ENCODE measurements around the gene MRPS22.

Gene MRPS22

GRCh38 chr3:139343895-139344856 lies at the start of gene MRPS22:
MRPS22 (plus strand) TSS chr3:139344020; CDS start chr3:139344027, 7 bp downstream.
- DNase-seq: peak; percentile 88

- DNase-seq: no peak
Measured at GRCh38 chr3:139295040-139295439, 48.8 kb upstream of the MRPS22 start.

GRCh38 chr3:139296141-139296718 lies 47.6 kb upstream of the MRPS22 start:
- no peak for DNase-seq

- no peak for DNase-seq
Measured at GRCh38 chr3:139297588-139298311, 46.1 kb upstream of the MRPS22 start.

GRCh38 chr3:139299261-139300132 lies 44.3 kb upstream of the MRPS22 start:
- no peak for DNase-seq

GRCh38 chr3:139300416-139300815 lies 43.4 kb upstream of the MRPS22 start:
- DNase-seq: no peak

GRCh38 chr3:139301183-139301582 lies 42.6 kb upstream of the MRPS22 start:
- no peak for DNase-seq

GRCh38 chr3:139301654-139302053 lies 42.2 kb upstream of the MRPS22 start:
- DNase-seq: no peak

GRCh38 chr3:139302084-139302800 lies 41.6 kb upstream of the MRPS22 start:
- DNase-seq: no peak

- no peak for DNase-seq
Measured at GRCh38 chr3:139302801-139303113, 41.1 kb upstream of the MRPS22 start.

GRCh38 chr3:139303216-139303615 lies 40.6 kb upstream of the MRPS22 start:
- no peak for DNase-seq

GRCh38 chr3:139304383-139304782 lies 39.4 kb upstream of the MRPS22 start:
- no peak for DNase-seq

- DNase-seq: no peak
Measured at GRCh38 chr3:139306078-139306477, 37.7 kb upstream of the MRPS22 start.

- no peak for DNase-seq
Measured at GRCh38 chr3:139307072-139307491, 36.7 kb upstream of the MRPS22 start.

- no peak for DNase-seq
Measured at GRCh38 chr3:139307601-139308555, 35.9 kb upstream of the MRPS22 start.

- DNase-seq: no peak
Measured at GRCh38 chr3:139308560-139308959, 35.3 kb upstream of the MRPS22 start.

- DNase-seq: no peak
Measured at GRCh38 chr3:139309061-139309591, 34.7 kb upstream of the MRPS22 start.

GRCh38 chr3:139309880-139310279 lies 33.9 kb upstream of the MRPS22 start:
- no peak for DNase-seq

- no peak for DNase-seq
Measured at GRCh38 chr3:139310474-139310933, 33.3 kb upstream of the MRPS22 start.

- DNase-seq: no peak
Measured at GRCh38 chr3:139311557-139311956, 32.3 kb upstream of the MRPS22 start.

All from inflammatory macrophage treated with lipopolysaccharide for 4 hours (primary cell).